ENCODE measurements around the gene DOCK10. TPM values are rescaled to one million over a fixed set of nuclear protein-coding genes. Genes with fewer than 3 reads are reported as not detected.

Gene DOCK10
- total RNA-seq, 1 experiment from 2014 or later, result 5.8 TPM

GRCh38 chr2:224966613-224967012 is 75.7 kb downstream of the DOCK10 start:
- Histone ChIP-seq H3K9me3 (ENCODE audit: control insufficient read depth, insufficient read depth, low read depth, low read length) (no peaks in the 10 kb centered on the region), H3K4me3 (ENCODE audit: low read depth in 2 of 2, low read length in 2 of 2) (no peak overlapping the region), H3K27ac (ENCODE audit: low read length) (no peak overlapping the region), H3K4me1 (ENCODE audit: control insufficient read depth, insufficient read depth, low read length) (no peaks in the 10 kb centered on the region), H3K36me3 (ENCODE audit: control insufficient read depth, insufficient read depth, low read length) (no peaks in the 10 kb centered on the region), H3K27me3 (ENCODE audit: control insufficient read depth, insufficient read depth, low read length) (no peaks in the 10 kb centered on the region)
- ChIA-PET CTCF (interaction anchor here (0.7 kb wide), 1 partner anchor 1854 kb away, joined by 4 read pairs; no protein-coding TSS in a partner anchor), POLR2A (interaction anchor here (0.6 kb wide), 1 partner anchor 167 kb away, joined by 4 read pairs; no protein-coding TSS in a partner anchor)
- intact Hi-C loops (cut with micrococcal nuclease; ENCODE audit: unreplicated experiment) (no loop called here), in situ Hi-C loops (cut with HindIII; ENCODE audit: low pct_unique_long_range_greater_than_20kb, low sequenced_read_pairs) (no loop called here)
- BruUV-seq (replicated peaks), result no TSS peak
- ATAC-seq (no peak), DNase-seq (ENCODE audit: low read depth, low spot score) (no peak)
- no peak for TF ChIP-seq SIN3A (IDR thresholded peaks at IDR 0.05; ENCODE audit: borderline replicate concordance, insufficient read depth, low read depth, low read length)
- no peak for TF ChIP-seq TCF7L2 (IDR thresholded peaks at IDR 0.05; ENCODE audit: low read depth, low read length)
- no peak for TF ChIP-seq CTCF (IDR thresholded peaks at IDR 0.05)
- TF ChIP-seq REST (IDR thresholded peaks at IDR 0.05; ENCODE audit: insufficient read depth in 1 of 2, low read depth in 2 of 2, low read length in 1 of 2), result no peak
- TF ChIP-seq POLR2AphosphoS5 (IDR thresholded peaks at IDR 0.05; ENCODE audit: low read depth, low read length), result no peak

GRCh38 chr2:224959556-224959955 is 82.7 kb downstream of the DOCK10 start:
- Histone ChIP-seq H3K36me3 (ENCODE audit: control insufficient read depth, insufficient read depth, low read length) (no peaks in the 10 kb centered on the region), H3K4me1 (ENCODE audit: control insufficient read depth, insufficient read depth, low read length) (no peaks in the 10 kb centered on the region), H3K4me3 (ENCODE audit: low read depth in 2 of 2, low read length in 2 of 2) (no peak overlapping the region), H3K9me3 (ENCODE audit: control insufficient read depth, insufficient read depth, low read depth, low read length) (no peaks in the 10 kb centered on the region), H3K27me3 (ENCODE audit: control insufficient read depth, insufficient read depth, low read length) (no peaks in the 10 kb centered on the region), H3K27ac (ENCODE audit: low read length) (no peak overlapping the region)
- ChIA-PET CTCF (no interaction called here), POLR2A (no interaction called here)
- DNase-seq (ENCODE audit: low read depth, low spot score) (no peak), ATAC-seq (no peak)
- in situ Hi-C loops (cut with HindIII; ENCODE audit: low pct_unique_long_range_greater_than_20kb, low sequenced_read_pairs) (no loop called here), intact Hi-C loops (cut with micrococcal nuclease; ENCODE audit: unreplicated experiment) (no loop called here)
- no TSS peak for BruUV-seq (replicated peaks)
- TF ChIP-seq REST (IDR thresholded peaks at IDR 0.05; ENCODE audit: insufficient read depth in 1 of 2, low read depth in 2 of 2, low read length in 1 of 2), result no peak
- TF ChIP-seq SIN3A (IDR thresholded peaks at IDR 0.05; ENCODE audit: borderline replicate concordance, insufficient read depth, low read depth, low read length), result no peak
- no peak for TF ChIP-seq CTCF (IDR thresholded peaks at IDR 0.05)
- no peak for TF ChIP-seq TCF7L2 (IDR thresholded peaks at IDR 0.05; ENCODE audit: low read depth, low read length)
- no peak for TF ChIP-seq POLR2AphosphoS5 (IDR thresholded peaks at IDR 0.05; ENCODE audit: low read depth, low read length)

All from Panc1 (cell line).